Loucy (cell line): ENCODE results near the gene LRRTM3.

Source experiments
- CTCF ChIP-seq: fragments of 200-600 bp; sonication (generic); conservative IDR thresholded peaks from 2 replicates; pipeline ENCODE4 v1.5.1; 2014; ENCODE audit warnings: mild to moderate bottlenecking, antibody characterized with exemption, low read length
- EZH2phosphoT487 ChIP-seq: fragments of 200-600 bp; IDR thresholded peaks from 2 replicates; pipeline ENCODE4 v1.6.1; 2018; ENCODE audit warnings: antibody characterized with exemption, mild to moderate bottlenecking, moderate library complexity, borderline replicate concordance

- TF ChIP-seq CTCF (no peak), EZH2phosphoT487 (no peak)
Observed at GRCh38 chr10:66964946-66965345, 39.1 kb downstream of the LRRTM3 start.
